IMR-90 (cell line): Measurements from ENCODE around the gene TINCR. TPM values are rescaled to one million over a fixed set of nuclear protein-coding genes. Genes with fewer than 3 reads are reported as not detected.

Experiments used
- ATAC-seq: fragments of 200-7000 bp; cut with Tn5 transposase; 2 replicates; pipeline ENCODE4 v1.9.1; 2020; ENCODE audit warnings: low read depth, mild to moderate bottlenecking, moderate library complexity
- BruUV-seq: library from RNA; stranded (reverse); fragments of 400-500 nt; replicated peaks from 2 replicates; lab custom pipeline; 2021; lab: Mats Ljungman, UMichigan
- CTCF ChIA-PET: fragments of 300-600 bp; formaldehyde crosslinking; extraction: SDS; loops from one replicate; lab custom pipeline; 2021; ENCODE audit warnings: antibody characterized with exemption; lab: Yijun Ruan, JAX
- POLR2A ChIA-PET: fragments of 300-600 bp; sonication (Branson Sonifier 250); formaldehyde crosslinking; loops from one replicate; lab custom pipeline; 2022; ENCODE audit warnings: antibody characterized with exemption; ENCODE audit not compliant: unreplicated experiment; lab: Charles Lee
- DNase-seq: peaks from one replicate; pipeline ENCODE4 v3.0.0; 2013
- H2AFZ ChIP-seq: replicated peaks from 2 replicates; pipeline ENCODE3; 2013; ENCODE audit warnings: low read length, mild to moderate bottlenecking; ENCODE audit not compliant: poor library complexity
- H2AK5ac ChIP-seq: 2 replicates; pipeline ENCODE4 v1.6.1; 2013; ENCODE audit warnings: low read depth, low read length, inconsistent platforms
- H2AK9ac ChIP-seq: replicated peaks from 2 replicates; pipeline ENCODE3; 2013; ENCODE audit warnings: mild to moderate bottlenecking, low read depth, low read length, moderate library complexity; ENCODE audit not compliant: poor library complexity
- H2BK120ac ChIP-seq: 2 replicates; pipeline ENCODE4 v1.6.1; 2013; ENCODE audit warnings: low read depth, low read length, inconsistent platforms
- H2BK15ac ChIP-seq: 3 replicates; pipeline ENCODE4 v1.6.1; 2013; ENCODE audit warnings: low read depth, low read length, inconsistent platforms
- H2BK20ac ChIP-seq: 2 replicates; pipeline ENCODE4 v1.6.1; 2013; ENCODE audit warnings: low read depth, mild to moderate bottlenecking, inconsistent platforms, low read length, moderate library complexity
- H2BK5ac ChIP-seq: 2 replicates; pipeline ENCODE4 v1.6.1; 2013; ENCODE audit warnings: mild to moderate bottlenecking, low read depth, low read length, inconsistent platforms; ENCODE audit not compliant: poor library complexity, severe bottlenecking
- H3K14ac ChIP-seq: replicated peaks from 2 replicates; pipeline ENCODE4 v1.6.1; 2013; ENCODE audit warnings: low read depth, low read length, inconsistent platforms
- H3K18ac ChIP-seq: 2 replicates; pipeline ENCODE4 v1.6.1; 2013; ENCODE audit warnings: low read depth, low read length, control low read depth
- H3K23ac ChIP-seq: 2 replicates; pipeline ENCODE4 v1.6.1; 2013; ENCODE audit warnings: low read depth, low read length, inconsistent platforms
- H3K27ac ChIP-seq: 2 replicates; pipeline ENCODE4 v1.5.1; 2013; ENCODE audit warnings: mild to moderate bottlenecking, control low read depth, low read length; ENCODE audit not compliant: insufficient read depth
- H3K27me3 ChIP-seq: 2 replicates; pipeline ENCODE4 v1.6.1; 2013; ENCODE audit warnings: low read length; ENCODE audit not compliant: control insufficient read depth, insufficient read depth
- H3K36me3 ChIP-seq: 2 replicates; pipeline ENCODE4 v1.6.1; 2013; ENCODE audit warnings: low read length, mixed read lengths; ENCODE audit not compliant: control insufficient read depth, insufficient read depth
- H3K4ac ChIP-seq: 2 replicates; pipeline ENCODE4 v1.6.1; 2013; ENCODE audit warnings: low read depth, low read length, inconsistent platforms
- H3K4me1 ChIP-seq: 2 replicates; pipeline ENCODE4 v1.6.1; 2013; ENCODE audit warnings: low read length, mixed read lengths; ENCODE audit not compliant: control insufficient read depth, insufficient read depth
- H3K4me2 ChIP-seq: 2 replicates; pipeline ENCODE4 v1.6.1; 2013; ENCODE audit warnings: low read depth, mild to moderate bottlenecking, control low read depth, low read length, moderate library complexity
- H3K4me3 ChIP-seq: 2 replicates; pipeline ENCODE4 v1.5.1; 2013; ENCODE audit warnings: low read depth, mild to moderate bottlenecking, control low read depth, low read length, moderate library complexity; ENCODE audit not compliant: insufficient read depth
- H3K56ac ChIP-seq: 2 replicates; pipeline ENCODE4 v1.6.1; 2013; ENCODE audit warnings: low read length, inconsistent platforms; ENCODE audit not compliant: insufficient read depth; ENCODE audit errors: extremely low read depth
- H3K79me1 ChIP-seq, 2 experiments: 2 replicates each; pipeline ENCODE4 v1.6.1; 2013; ENCODE audit warnings: low read length in 2 of 2, inconsistent platforms in 1 of 2, low read depth in 1 of 2
- H3K9ac ChIP-seq: 2 replicates; pipeline ENCODE4 v1.6.1; 2013; ENCODE audit warnings: low read depth, low read length, control low read depth
- H3K9me1 ChIP-seq: 2 replicates; pipeline ENCODE4 v1.6.1; 2013; ENCODE audit warnings: low read length, inconsistent platforms; ENCODE audit not compliant: insufficient read depth
- H3K9me3 ChIP-seq: 2 replicates; pipeline ENCODE4 v1.6.1; 2013; ENCODE audit warnings: low read length; ENCODE audit not compliant: control insufficient read depth, insufficient read depth
- H4K20me1 ChIP-seq: 2 replicates; pipeline ENCODE4 v1.6.1; 2013; ENCODE audit warnings: low read length, inconsistent platforms; ENCODE audit not compliant: insufficient read depth
- H4K5ac ChIP-seq: 2 replicates; pipeline ENCODE4 v1.6.1; 2013; ENCODE audit warnings: mild to moderate bottlenecking, low read depth, low read length, control low read depth
- H4K8ac ChIP-seq, 2 experiments: 2 replicates each; pipeline ENCODE4 v1.6.1; 2013; ENCODE audit warnings: low read depth in 2 of 2, low read length in 2 of 2, control low read depth in 1 of 2, inconsistent platforms in 1 of 2
- H4K91ac ChIP-seq: 2 replicates; pipeline ENCODE4 v1.6.1; 2013; ENCODE audit warnings: low read depth, low read length, inconsistent platforms; ENCODE audit not compliant: insufficient read depth
- BHLHE40 ChIP-seq: fragments of 150-350 bp; IDR thresholded peaks from 2 replicates; pipeline ENCODE4 v1.6.1; 2016; ENCODE audit warnings: mild to moderate bottlenecking, low read depth, low read length
- CEBPB ChIP-seq: IDR thresholded peaks from 2 replicates; pipeline ENCODE4 v1.6.1; 2012; ENCODE audit warnings: low read depth, low read length, improper control_type of control experiment
- CHD1 ChIP-seq: IDR thresholded peaks from 2 replicates; pipeline ENCODE4 v1.6.1; 2012; ENCODE audit warnings: low read depth, low read length, improper control_type of control experiment
- CTCF ChIP-seq: conservative IDR thresholded peaks from 2 replicates; pipeline ENCODE4 v1.5.1; 2012; ENCODE audit warnings: mild to moderate bottlenecking, low read depth, low read length, improper control_type of control experiment
- ELK1 ChIP-seq: fragments of 150-350 bp; IDR thresholded peaks from 2 replicates; pipeline ENCODE4 v1.6.1; 2016; ENCODE audit warnings: low read depth, mild to moderate bottlenecking, low read length, moderate library complexity, borderline replicate concordance
- FOS ChIP-seq: fragments of 150-350 bp; IDR thresholded peaks from 2 replicates; pipeline ENCODE4 v1.6.1; 2016; ENCODE audit warnings: low read depth, low read length
- MAFK ChIP-seq: IDR thresholded peaks from 2 replicates; pipeline ENCODE4 v1.6.1; 2012; ENCODE audit warnings: low read depth, low read length, improper control_type of control experiment
- MAZ ChIP-seq: IDR thresholded peaks from 2 replicates; pipeline ENCODE4 v1.6.1; 2012; ENCODE audit warnings: low read depth, mild to moderate bottlenecking, low read length, improper control_type of control experiment, moderate library complexity, borderline replicate concordance
- MXI1 ChIP-seq: IDR thresholded peaks from 2 replicates; pipeline ENCODE4 v1.6.1; 2012; ENCODE audit warnings: low read depth, mild to moderate bottlenecking, low read length, moderate library complexity, borderline replicate concordance
- NFE2L2 ChIP-seq: fragments of 150-350 bp; IDR thresholded peaks from 2 replicates; pipeline ENCODE4 v1.6.1; 2016; ENCODE audit warnings: low read depth, mild to moderate bottlenecking, low read length
- POLR2A ChIP-seq: IDR thresholded peaks from 2 replicates; pipeline ENCODE4 v1.6.1; 2012; ENCODE audit warnings: mild to moderate bottlenecking, low read depth, low read length
- RAD21 ChIP-seq: IDR thresholded peaks from 2 replicates; pipeline ENCODE4 v1.6.1; 2012; ENCODE audit warnings: low read length, improper control_type of control experiment
- RCOR1 ChIP-seq: IDR thresholded peaks from 2 replicates; pipeline ENCODE4 v1.6.1; 2012; ENCODE audit warnings: mild to moderate bottlenecking, low read length, improper control_type of control experiment; ENCODE audit not compliant: insufficient replicate concordance
- RFX5 ChIP-seq: IDR thresholded peaks from 2 replicates; pipeline ENCODE4 v1.8.0; 2012; ENCODE audit warnings: low read depth, mild to moderate bottlenecking, low read length, moderate library complexity
- SMC3 ChIP-seq: fragments of 150-350 bp; IDR thresholded peaks from 2 replicates; pipeline ENCODE4 v1.6.1; 2016; ENCODE audit warnings: low read depth, mild to moderate bottlenecking, antibody characterized with exemption, low read length, moderate library complexity
- USF2 ChIP-seq: fragments of 150-350 bp; IDR thresholded peaks from 2 replicates; pipeline ENCODE4 v1.6.1; 2017; ENCODE audit warnings: mild to moderate bottlenecking, antibody characterized with exemption, low read length, low read depth
- WGBS, 2 experiments: methylation state at CpG; one replicate each; pipeline versions ENCODE4 v1.1.5 to v1.1.7; 2013; ENCODE audit warnings: missing lambda C conversion rate in 2 of 2; ENCODE audit not compliant: insufficient read length in 1 of 2; ENCODE audit errors: extremely low coverage in 2 of 2; 5-methylcytosine and 5-hydroxymethylcytosine counted together
- dilution Hi-C: fragments of 300-500 bp; cut with HindIII; formaldehyde crosslinking; loops from one replicate; pipeline ENCODE4 v1.14.3; 2018; ENCODE audit warnings: low sequenced_read_pairs; ENCODE audit not compliant: unreplicated experiment
- in situ Hi-C: fragments of 300-500 bp; cut with MboI; formaldehyde crosslinking; loops from 3 replicates; pipeline ENCODE4 v1.14.3; 2019; ENCODE audit warnings: low sequenced_read_pairs, inconsistent platforms, mixed read lengths
- intact Hi-C: fragments of 100-400 bp; cut with micrococcal nuclease; formaldehyde crosslinking; loops from 2 replicates; pipeline ENCODE4 v1.10.0; 2022
- polyA plus RNA-seq, 3 experiments: library from polyadenylated mRNA; depleted of rRNA; stranded (reverse); fragments of >200 nt; gene quantifications; 2 replicates each; pipeline ENCODE4 v1.2.3, GENCODE V29; 2012; ENCODE audit warnings: low replicate concordance in 1 of 3
- total RNA-seq: library from RNA; depleted of rRNA; stranded (reverse); fragments of >200 nt; gene quantifications from 2 replicates; pipeline ENCODE4 v1.2.3, GENCODE V29; 2012

Gene TINCR
- total and polyA plus RNA-seq, 2 of the 4 experiments (the other 2 are of a cell fraction), result 0.05 TPM; not detected in 1

- Histone ChIP-seq H4K8ac (no peak overlapping the region), H3K23ac (no peak overlapping the region), H3K4me3 (no peak overlapping the region), H3K4ac (no peak overlapping the region), H2BK120ac (no peak overlapping the region), H4K5ac (no peak overlapping the region), H2AK5ac (no peak overlapping the region), H3K27ac (no peak overlapping the region), H3K4me2 (no peak overlapping the region), H4K91ac (no peak overlapping the region), H2AFZ (no peak overlapping the region), H3K9me3 (no peaks in the 10 kb centered on the region), H3K4me1 (no peaks in the 10 kb centered on the region), H3K18ac (no peak overlapping the region), H3K79me1 (peaks cover 0 to 13% of the 10 kb centered on the region in 2 experiments; a peak in 2 of 4 replicates), H2BK20ac (no peak overlapping the region), H2BK5ac (no peak overlapping the region), H4K20me1 (no peaks in the 10 kb centered on the region; the same call in none of the 2 replicates), H3K9ac (no peak overlapping the region), H2BK15ac (no peak overlapping the region), H3K36me3 (peaks cover 63% of the 10 kb centered on the region), H3K27me3 (no peaks in the 10 kb centered on the region), H2AK9ac (no peak overlapping the region), H3K9me1 (no peaks in the 10 kb centered on the region), H3K56ac (no peak overlapping the region), H3K14ac (no peak overlapping the region)
- intact Hi-C loops (no loop called here), in situ Hi-C loops (no loop called here), dilution Hi-C loops (no loop called here)
- 98% methylated on average over 10 of the region's 23 CpGs; no CpG with 5 or more reads in 1 of the 2 experiments for WGBS, 2 experiments
- CTCF ChIA-PET, result no interaction called here
- no peak for DNase-seq
- no peak for TF ChIP-seq BHLHE40
- no peak for TF ChIP-seq MAFK
- TF ChIP-seq FOS, result no peak
- no peak for TF ChIP-seq POLR2A
- TF ChIP-seq RAD21, result no peak
- no peak for TF ChIP-seq SMC3
- no peak for TF ChIP-seq MAZ
- no peak for TF ChIP-seq NFE2L2
- no peak for TF ChIP-seq CEBPB
- TF ChIP-seq CHD1, result no peak
- no peak for TF ChIP-seq MXI1
- no peak for TF ChIP-seq USF2
- TF ChIP-seq RFX5, result no peak
- TF ChIP-seq ELK1, result no peak
- TF ChIP-seq CTCF, result no peak
- TF ChIP-seq RCOR1, result no peak
- no peak for ATAC-seq
- no TSS peak for BruUV-seq
- POLR2A ChIA-PET, result no interaction called here
Observed at GRCh38 chr19:5587661-5588060, 19.9 kb upstream of the TINCR start.
